ENCODE measurements around the gene UBR4. TPM values are rescaled to one million over a fixed set of nuclear protein-coding genes. Genes with fewer than 3 reads are reported as not detected.

UBR4 gene
- total RNA-seq, 2 experiments from 2014 or later: 116 to 125 TPM

- Histone ChIP-seq H3K27me3 (ENCODE audit: control insufficient read depth in 1 of 2, insufficient read depth in 2 of 2, low read length in 2 of 2) (no peaks in the 10 kb centered on the region), H3K36me3 (ENCODE audit: insufficient read depth, low read length) (peaks cover 97% of the 10 kb centered on the region), H3K9me3 (ENCODE audit: control insufficient read depth in 1 of 2, insufficient read depth in 1 of 2, low read length in 2 of 2) (no peaks in the 10 kb centered on the region), H3K27ac (ENCODE audit: low read depth in 1 of 2, low read length in 2 of 2) (no peak overlapping the region), H3K4me1 (ENCODE audit: insufficient read depth, low read length) (no peaks in the 10 kb centered on the region), H3K4me3 (ENCODE audit: low read length) (no peak overlapping the region)
- H3K4me3 Mint-ChIP-seq: no peak overlapping the region
- H3K9me3 Mint-ChIP-seq: no peaks in the 10 kb centered on the region
- ATAC-seq (ENCODE audit: poor library complexity) (no peak), DNase-seq (no peak)
- intact Hi-C loops (cut with DNase I, micrococcal nuclease): no loop called here
- no peaks in the 10 kb centered on the region for H3K27me3 Mint-ChIP-seq
- CTCF ChIA-PET: interaction anchor here (1.2 kb wide), 1 partner anchor 202 kb away, joined by 3 read pairs; no protein-coding TSS in a partner anchor
- no peak for TF ChIP-seq CTCF (IDR thresholded peaks at IDR 0.05)
- POLR2A ChIA-PET: no interaction called here
- H3K27ac Mint-ChIP-seq: no peak overlapping the region
- no peaks in the 10 kb centered on the region for H3K4me1 Mint-ChIP-seq (ENCODE audit: low read depth)
- peaks cover 99% of the 10 kb centered on the region for H3K36me3 Mint-ChIP-seq (ENCODE audit: low read depth)
Observed at GRCh38 chr1:19109545-19109944, 100.5 kb downstream of the UBR4 start.

- no peaks in the 10 kb centered on the region for H3K27me3 Mint-ChIP-seq
- peaks cover 4% of the 10 kb centered on the region for H3K4me1 Mint-ChIP-seq (ENCODE audit: low read depth)
- ATAC-seq (ENCODE audit: poor library complexity) (no peak), DNase-seq (no peak)
- ChIA-PET POLR2A (no interaction called here), CTCF (no interaction called here)
- Histone ChIP-seq H3K9me3 (ENCODE audit: control insufficient read depth in 1 of 2, insufficient read depth in 1 of 2, low read length in 2 of 2) (no peaks in the 10 kb centered on the region), H3K27ac (ENCODE audit: low read depth in 1 of 2, low read length in 2 of 2) (no peak overlapping the region), H3K36me3 (ENCODE audit: insufficient read depth, low read length) (peaks cover 95% of the 10 kb centered on the region), H3K4me3 (ENCODE audit: low read length) (no peak overlapping the region), H3K4me1 (ENCODE audit: insufficient read depth, low read length) (no peaks in the 10 kb centered on the region), H3K27me3 (ENCODE audit: control insufficient read depth in 1 of 2, insufficient read depth in 2 of 2, low read length in 2 of 2) (no peaks in the 10 kb centered on the region)
- H3K27ac Mint-ChIP-seq: no peak overlapping the region
- H3K9me3 Mint-ChIP-seq: no peaks in the 10 kb centered on the region
- no peak overlapping the region for H3K4me3 Mint-ChIP-seq
- peaks cover 100% of the 10 kb centered on the region for H3K36me3 Mint-ChIP-seq (ENCODE audit: low read depth)
- no peak for TF ChIP-seq CTCF (IDR thresholded peaks at IDR 0.05)
- intact Hi-C loops (cut with DNase I, micrococcal nuclease): no loop called here
Observed at GRCh38 chr1:19101244-19101643, 108.8 kb downstream of the UBR4 start.

- Histone ChIP-seq H3K27me3 (ENCODE audit: control insufficient read depth in 1 of 2, insufficient read depth in 2 of 2, low read length in 2 of 2) (no peaks in the 10 kb centered on the region), H3K36me3 (ENCODE audit: insufficient read depth, low read length) (peaks cover 95% of the 10 kb centered on the region), H3K27ac (ENCODE audit: low read depth in 1 of 2, low read length in 2 of 2) (no peak overlapping the region), H3K4me3 (ENCODE audit: low read length) (no peak overlapping the region), H3K4me1 (ENCODE audit: insufficient read depth, low read length) (no peaks in the 10 kb centered on the region), H3K9me3 (ENCODE audit: control insufficient read depth in 1 of 2, insufficient read depth in 1 of 2, low read length in 2 of 2) (no peaks in the 10 kb centered on the region)
- ATAC-seq (ENCODE audit: poor library complexity) (no peak), DNase-seq (no peak)
- no peaks in the 10 kb centered on the region for H3K27me3 Mint-ChIP-seq
- ChIA-PET POLR2A (no interaction called here), CTCF (no interaction called here)
- no peak for TF ChIP-seq CTCF (IDR thresholded peaks at IDR 0.05)
- H3K36me3 Mint-ChIP-seq (ENCODE audit: low read depth): peaks cover 100% of the 10 kb centered on the region
- peaks cover 4% of the 10 kb centered on the region for H3K4me1 Mint-ChIP-seq (ENCODE audit: low read depth)
- H3K27ac Mint-ChIP-seq: no peak overlapping the region
- intact Hi-C loops (cut with DNase I, micrococcal nuclease): no loop called here
- no peak overlapping the region for H3K4me3 Mint-ChIP-seq
- H3K9me3 Mint-ChIP-seq: no peaks in the 10 kb centered on the region
Observed at GRCh38 chr1:19100028-19100427, 110.0 kb downstream of the UBR4 start.

Data from CD4-positive, alpha-beta T cell (primary cell).